IPS DF 6.9 (cell line): ENCODE measurements around the gene MYO1G.

Experiments used
- DNase-seq: peaks from one replicate; pipeline ENCODE4 v3.0.0-alpha.2; 2013; ENCODE audit warnings: low read depth, low spot score
- H3K27ac ChIP-seq: one replicate; pipeline ENCODE4 v1.5.1; 2013; ENCODE audit warnings: low read length, control low read depth
- H3K27me3 ChIP-seq: 2 replicates; pipeline ENCODE4 v1.6.1; 2013; ENCODE audit warnings: mild to moderate bottlenecking, low read length; ENCODE audit not compliant: control insufficient read depth, insufficient read depth
- H3K36me3 ChIP-seq: 2 replicates; pipeline ENCODE4 v1.6.1; 2013; ENCODE audit warnings: low read length; ENCODE audit not compliant: control insufficient read depth, insufficient read depth
- H3K4me1 ChIP-seq: 2 replicates; pipeline ENCODE4 v1.6.1; 2013; ENCODE audit warnings: low read length; ENCODE audit not compliant: control insufficient read depth, insufficient read depth
- H3K4me3 ChIP-seq: 2 replicates; pipeline ENCODE4 v1.5.1; 2013; ENCODE audit warnings: mild to moderate bottlenecking, low read length
- H3K9me3 ChIP-seq: 2 replicates; pipeline ENCODE4 v1.6.1; 2013; ENCODE audit warnings: low read length, inconsistent platforms; ENCODE audit not compliant: control insufficient read depth, insufficient read depth
- WGBS: extraction: QIAGEN DNeasy Blood & Tissue Kit; methylation state at CpG from one replicate; pipeline ENCODE4 v1.1.7; 2013; ENCODE audit warnings: mixed read lengths, missing lambda C conversion rate; ENCODE audit not compliant: insufficient read length, insufficient coverage; 5-methylcytosine and 5-hydroxymethylcytosine counted together

The MYO1G gene

GRCh38 chr7:44972562-44972961 is 6.3 kb downstream of the MYO1G start:
- DNase-seq = no peak

GRCh38 chr7:44971902-44972441 is 6.8 kb downstream of the MYO1G start:
- Histone ChIP-seq H3K36me3 (no peaks in the 10 kb centered on the region), H3K27me3 (no peaks in the 10 kb centered on the region), H3K4me1 (no peaks in the 10 kb centered on the region), H3K9me3 (no peaks in the 10 kb centered on the region), H3K4me3 (no peak overlapping the region), H3K27ac (no peak overlapping the region)
- no CpG with 5 or more reads among the region's 5 CpGs for WGBS
- DNase-seq = no peak

More at GRCh38 chr7:44972562-44972961, 6.3 kb downstream of the MYO1G start:
- Histone ChIP-seq H3K4me3 (no peak overlapping the region), H3K9me3 (no peaks in the 10 kb centered on the region), H3K36me3 (no peaks in the 10 kb centered on the region), H3K27ac (no peak overlapping the region), H3K27me3 (no peaks in the 10 kb centered on the region), H3K4me1 (no peaks in the 10 kb centered on the region)
- WGBS = no CpG with 5 or more reads among the region's 3 CpGs

GRCh38 chr7:44971188-44971901 is 7.5 kb downstream of the MYO1G start:
- no peaks in the 10 kb centered on the region for H3K9me3 ChIP-seq
- WGBS = no CpG with 5 or more reads among the region's 10 CpGs
- no peaks in the 10 kb centered on the region for H3K36me3 ChIP-seq
- no peak overlapping the region for H3K27ac ChIP-seq
- no peaks in the 10 kb centered on the region for H3K4me1 ChIP-seq
- H3K4me3 ChIP-seq = no peak overlapping the region
- no peaks in the 10 kb centered on the region for H3K27me3 ChIP-seq
- DNase-seq = no peak

- no CpG with 5 or more reads among the region's 18 CpGs for WGBS
- no peak for DNase-seq
- Histone ChIP-seq H3K4me1 (no peaks in the 10 kb centered on the region), H3K27me3 (no peaks in the 10 kb centered on the region), H3K27ac (no peak overlapping the region), H3K36me3 (no peaks in the 10 kb centered on the region), H3K9me3 (no peaks in the 10 kb centered on the region), H3K4me3 (no peak overlapping the region)
These were observed 8.2 kb downstream of the MYO1G start for GRCh38 chr7:44970523-44971051.

- no peaks in the 10 kb centered on the region for H3K36me3 ChIP-seq
- no peaks in the 10 kb centered on the region for H3K4me1 ChIP-seq
- no peak overlapping the region for H3K4me3 ChIP-seq
- DNase-seq = no peak
- WGBS = no CpG with 5 or more reads among the region's 21 CpGs
- H3K9me3 ChIP-seq = no peaks in the 10 kb centered on the region
- H3K27me3 ChIP-seq = no peaks in the 10 kb centered on the region
- no peak overlapping the region for H3K27ac ChIP-seq
These were observed 8.9 kb downstream of the MYO1G start for GRCh38 chr7:44969701-44970522.

- Histone ChIP-seq H3K9me3 (no peaks in the 10 kb centered on the region), H3K4me3 (no peak overlapping the region), H3K36me3 (no peaks in the 10 kb centered on the region), H3K27ac (no peak overlapping the region), H3K27me3 (no peaks in the 10 kb centered on the region), H3K4me1 (no peaks in the 10 kb centered on the region)
- WGBS = no CpG with 5 or more reads among the region's 11 CpGs
- no peak for DNase-seq
These were observed 9.6 kb downstream of the MYO1G start for GRCh38 chr7:44969049-44969700.

GRCh38 chr7:44967571-44968446 is 11.0 kb downstream of the MYO1G start:
- no CpG with 5 or more reads among the region's 18 CpGs for WGBS
- Histone ChIP-seq H3K27me3 (peaks cover 4% of the 10 kb centered on the region; the same call in 1 of the 2 replicates), H3K4me3 (no peak overlapping the region), H3K9me3 (no peaks in the 10 kb centered on the region), H3K36me3 (no peaks in the 10 kb centered on the region), H3K4me1 (peaks cover 2% of the 10 kb centered on the region; the same call in 1 of the 2 replicates), H3K27ac (no peak overlapping the region)
- no peak for DNase-seq

GRCh38 chr7:44966731-44967538 is 11.9 kb downstream of the MYO1G start:
- no peak overlapping the region for H3K4me3 ChIP-seq
- no peak for DNase-seq
- H3K27ac ChIP-seq = no peak overlapping the region
- H3K36me3 ChIP-seq = no peaks in the 10 kb centered on the region
- no CpG with 5 or more reads among the region's 9 CpGs for WGBS
- H3K27me3 ChIP-seq = peaks cover 9% of the 10 kb centered on the region; the same call in 1 of the 2 replicates
- no peaks in the 10 kb centered on the region for H3K9me3 ChIP-seq
- peaks cover 4% of the 10 kb centered on the region; the same call in 1 of the 2 replicates for H3K4me1 ChIP-seq
